ENCODE data around the gene POM121C.
"Not testable (repeated sequence)": the region's sequence is repeated elsewhere in the genome, so short reads cannot be mapped to it uniquely, and the experiment has no call there.

The POM121C gene

DNA sequence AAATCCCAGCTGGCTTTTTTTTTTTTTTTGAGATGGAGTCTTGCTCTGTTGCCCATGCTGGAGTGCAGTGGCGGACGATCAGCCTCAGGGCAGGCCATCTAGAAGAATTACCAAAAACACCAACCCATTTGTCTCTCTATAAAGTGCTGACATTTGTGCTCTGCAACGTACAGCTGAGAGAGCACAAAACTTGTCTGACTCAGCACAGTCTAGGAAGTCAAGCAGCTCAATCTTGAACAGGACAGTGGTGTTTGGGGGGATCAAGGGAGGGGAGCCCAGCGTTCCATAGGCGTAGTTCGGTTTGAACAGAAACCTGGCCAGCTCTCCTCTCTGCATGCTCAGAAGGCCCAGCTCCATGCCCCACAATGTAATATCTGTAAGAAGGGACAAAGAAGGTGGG lies 92.9 kb downstream of the POM121C start:
- DNase-seq (ENCODE audit: low spot score): not testable (repeated sequence)

DNA sequence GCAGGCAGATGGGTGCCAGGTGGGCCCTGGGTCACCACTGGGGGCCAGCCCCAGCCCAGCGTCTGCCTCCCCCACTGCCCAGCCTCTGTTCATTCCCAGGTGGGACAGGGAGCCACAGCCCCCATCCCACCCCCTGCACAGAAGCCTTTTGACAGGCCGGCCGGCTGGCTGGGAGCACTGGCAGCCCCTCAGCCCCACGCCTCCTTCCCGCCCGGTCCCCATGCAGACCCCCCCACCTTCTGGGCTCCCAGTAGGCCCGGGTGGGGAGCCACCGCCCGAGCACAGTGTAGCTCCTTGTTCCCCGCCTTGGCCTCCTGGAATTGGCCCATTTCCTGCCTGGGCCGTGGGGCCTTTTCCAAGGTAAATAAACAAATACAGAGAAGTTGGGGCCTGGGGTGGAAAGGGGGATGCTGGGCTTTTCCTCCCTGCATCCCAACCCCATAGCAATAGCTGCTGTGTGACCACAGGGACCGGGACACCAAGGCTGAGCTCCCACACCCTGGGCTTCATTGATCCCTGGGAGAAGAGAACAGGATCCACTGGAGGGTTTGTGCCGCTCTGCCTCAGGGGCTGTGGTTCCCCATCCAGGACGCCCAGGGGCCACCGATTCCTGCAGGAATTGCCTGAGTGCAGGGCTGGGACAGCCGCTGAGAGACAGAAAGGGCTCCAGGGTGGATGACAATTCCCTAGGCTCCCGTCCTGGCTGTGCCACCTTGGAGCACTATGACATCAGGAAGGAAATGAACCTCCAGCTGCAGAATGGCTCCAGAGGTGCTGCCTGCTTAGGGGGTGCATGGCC lies 111.4 kb downstream of the POM121C start:
- not testable (repeated sequence) for DNase-seq (ENCODE audit: low spot score)

DNA sequence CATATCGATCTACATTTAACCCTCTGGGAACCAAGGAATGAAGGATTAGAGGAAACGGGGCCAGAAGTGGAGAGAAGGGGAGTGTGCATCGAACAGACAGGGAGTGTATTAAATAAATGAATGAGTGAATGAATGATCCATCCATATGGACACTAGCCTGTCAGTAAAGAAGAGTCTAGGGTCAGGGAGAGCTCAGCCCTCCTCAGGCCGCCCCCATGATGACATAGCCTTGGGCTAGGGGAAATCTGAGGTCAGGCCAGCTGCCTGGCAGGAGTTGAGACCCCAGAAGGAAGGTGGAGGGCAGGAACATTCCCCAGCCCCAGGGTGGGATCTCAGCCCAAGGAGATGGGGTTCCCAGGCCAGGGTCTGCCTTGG lies 112.0 kb downstream of the POM121C start:
- DNase-seq (ENCODE audit: low spot score): not testable (repeated sequence)

DNA sequence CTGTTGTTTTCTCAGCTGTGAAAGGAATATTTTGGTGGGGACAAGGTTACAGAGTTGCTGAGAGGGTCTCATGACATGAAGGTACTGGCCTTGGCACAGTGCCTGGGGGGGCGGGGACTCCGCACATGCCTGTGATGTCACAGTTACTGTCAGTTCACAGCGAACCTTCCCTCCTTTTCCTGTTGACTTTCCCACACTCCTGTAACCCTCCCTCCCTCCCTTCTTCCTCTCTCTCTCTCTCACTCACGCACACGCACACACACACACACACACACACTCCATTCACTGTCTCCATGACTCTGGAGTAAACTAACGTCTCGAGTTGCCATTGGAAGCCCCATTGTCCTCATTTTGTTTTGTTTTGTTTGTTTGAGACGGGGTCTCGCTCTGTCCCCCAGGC lies 118.8 kb downstream of the POM121C start:
- DNase-seq (ENCODE audit: low spot score): not testable (repeated sequence)

Measured in COLO829 (cell line).